K562 (cell line): ENCODE measurements around the gene ILKAP. TPM values are rescaled to one million over a fixed set of nuclear protein-coding genes. Genes with fewer than 3 reads are reported as not detected.

Source experiments
- ATAC-seq: fragments of 200-7000 bp; cut with Tn5 transposase; 3 replicates; pipeline ENCODE4 v1.9.1; 2020; ENCODE audit warnings: moderate library complexity
- BruUV-seq: library from RNA; stranded (reverse); fragments of 400-500 nt; replicated peaks from 2 replicates; lab custom pipeline; 2021; lab: Mats Ljungman, UMichigan
- CTCF ChIA-PET: fragments of 300-600 bp; formaldehyde crosslinking; extraction: SDS; loops from one replicate; lab custom pipeline; 2021; ENCODE audit warnings: low intra/inter-chr PET ratio; lab: Yijun Ruan, JAX
- POLR2A ChIA-PET: fragments of 300-600, 350-650 bp; sonication (Branson Sonifier 250); formaldehyde crosslinking; extraction: SDS; loops from one replicate; lab custom pipeline; 2021; ENCODE audit warnings: antibody characterized with exemption, inconsistent platforms; lab: Yijun Ruan, JAX
- DNase-seq, 4 experiments: peaks; one replicate each; pipeline versions ENCODE4 v3.0.0 to v3.0.0-alpha.2; 2011 to 2018; ENCODE audit warnings: low spot score in 3 of 4, mixed read lengths in 3 of 4; ENCODE audit errors: extremely low read depth in 1 of 4
- FAIRE-seq: peaks from 2 replicates; lab custom pipeline; 2011; peaks lifted over from hg19 to GRCh38; lab: Jason Lieb, UNC
- H2AFZ ChIP-seq: 2 replicates; pipeline ENCODE4 v1.6.0; 2011; ENCODE audit warnings: low read depth, low read length, control low read depth, inconsistent platforms
- H3K27ac ChIP-seq: fragments of 200-600 bp; 3 replicates; pipeline ENCODE4 v1.8.0; 2011; ENCODE audit warnings: low read depth, mild to moderate bottlenecking, control low read depth, inconsistent platforms, low read length, moderate library complexity, mixed read lengths; ENCODE audit errors: extremely low read depth
- H3K27me3 ChIP-seq, 2 experiments: fragments of 300-600 bp in 1 of 2; 2 replicates in 1 of 2; 3 replicates in 1 of 2; pipeline versions ENCODE4 v1.6.0 to v1.8.0; 2011; ENCODE audit warnings: inconsistent platforms in 2 of 2, low read length in 2 of 2, mild to moderate bottlenecking in 1 of 2, mixed read lengths in 1 of 2, moderate library complexity in 1 of 2; ENCODE audit not compliant: control insufficient read depth in 2 of 2, insufficient read depth in 2 of 2
- H3K36me3 ChIP-seq: fragments of 300-600 bp; 3 replicates; pipeline ENCODE4 v1.8.0; 2011; ENCODE audit warnings: mild to moderate bottlenecking, low read length, inconsistent platforms; ENCODE audit not compliant: control insufficient read depth, insufficient read depth
- H3K4me1 ChIP-seq, 2 experiments: fragments of 200-600 bp in 1 of 2; replicated peaks in 1 of 2; 2 replicates in 1 of 2; 3 replicates in 1 of 2; pipeline versions ENCODE4 v1.5.1 to v1.8.0; 2011; ENCODE audit warnings: inconsistent platforms in 2 of 2, low read length in 2 of 2, mild to moderate bottlenecking in 1 of 2, mixed read lengths in 1 of 2, moderate library complexity in 1 of 2; ENCODE audit not compliant: control insufficient read depth in 2 of 2, insufficient read depth in 2 of 2
- H3K4me2 ChIP-seq: 2 replicates; pipeline ENCODE4 v1.6.1; 2011; ENCODE audit warnings: low read length, control low read depth, inconsistent platforms, mixed read lengths; ENCODE audit not compliant: insufficient read depth
- H3K4me3 ChIP-seq: fragments of 200-600 bp; sonication (generic), shearing (Covaris generic); 2 replicates; pipeline ENCODE4 v1.5.1; 2016; ENCODE audit warnings: control low read depth, inconsistent platforms
- H3K79me2 ChIP-seq: fragments of 200-600 bp; 3 replicates; pipeline ENCODE4 v1.8.0; 2011; ENCODE audit warnings: low read length, inconsistent platforms; ENCODE audit not compliant: control insufficient read depth, insufficient read depth
- H3K9ac ChIP-seq, 2 experiments: 2 replicates each; pipeline versions ENCODE4 v1.6.0 to v1.6.1; 2011; ENCODE audit warnings: low read depth in 2 of 2, low read length in 2 of 2, control low read depth in 1 of 2, inconsistent platforms in 1 of 2, mild to moderate bottlenecking in 1 of 2, mixed read lengths in 1 of 2; ENCODE audit not compliant: insufficient read depth in 1 of 2
- H3K9me1 ChIP-seq: one replicate; pipeline ENCODE4 v1.6.0; 2011; ENCODE audit warnings: inconsistent platforms, mild to moderate bottlenecking, low read length, moderate library complexity; ENCODE audit not compliant: control insufficient read depth, insufficient read depth
- H3K9me3 ChIP-seq: replicated peaks from 2 replicates; pipeline ENCODE4 v1.5.1; 2011; ENCODE audit warnings: low read depth, low read length, inconsistent platforms; ENCODE audit not compliant: control insufficient read depth, insufficient read depth
- H4K20me1 ChIP-seq: replicated peaks from 2 replicates; pipeline ENCODE4 v1.6.1; 2011; ENCODE audit warnings: low read length, inconsistent platforms, mixed read lengths; ENCODE audit not compliant: control insufficient read depth, insufficient read depth
- ARID3A ChIP-seq: IDR thresholded peaks from 2 replicates; pipeline ENCODE4 v1.6.1; 2012; ENCODE audit warnings: low read depth, low read length, improper control_type of control experiment, borderline replicate concordance
- C11orf30 ChIP-seq: fragments of 450-650 bp; IDR thresholded peaks from 2 replicates; pipeline ENCODE4 v1.6.1; 2016; ENCODE audit warnings: low read depth, mild to moderate bottlenecking
- RBBP5 ChIP-seq: fragments of 200-600 bp; sonication (generic); IDR thresholded peaks from 2 replicates; pipeline ENCODE4 v1.6.1; 2012; ENCODE audit warnings: borderline replicate concordance, mild to moderate bottlenecking, low read length, control low read depth, inconsistent platforms; ENCODE audit not compliant: insufficient read depth, poor library complexity, severe bottlenecking
- RBM22 ChIP-seq: fragments of 200-400 bp; formaldehyde crosslinking; IDR thresholded peaks from 2 replicates; pipeline ENCODE4 v1.6.1; 2018; ENCODE audit warnings: low read length, low read depth; ENCODE audit not compliant: poor library complexity, severe bottlenecking
- WGBS: fragments of 100-300 bp; shearing (Covaris generic); methylation state at CpG from one replicate; pipeline ENCODE4 v1.1.6; 2016; ENCODE audit warnings: low coverage, mixed read lengths; ENCODE audit not compliant: insufficient coverage; ENCODE audit errors: missing lambda C conversion rate; 5-methylcytosine and 5-hydroxymethylcytosine counted together
- in situ Hi-C: fragments of 300-500 bp; cut with MboI; formaldehyde crosslinking; loops from 4 replicates; pipeline ENCODE4 v1.15.0; 2018; ENCODE audit warnings: inconsistent platforms, mixed read lengths
- intact Hi-C: fragments of 100-400 bp; cut with micrococcal nuclease; formaldehyde crosslinking; loops from 2 replicates; pipeline ENCODE4 v1.14.2; 2022
- polyA plus RNA-seq, 8 experiments: library from polyadenylated mRNA; depleted of rRNA in 4 of 8; stranded (reverse) in 5 of 8; unstranded in 3 of 8; fragments of >200 nt; fragmentation: Nextera tagmentation in 2 of 8; fragmentation: Illumina TruSeq in 1 of 8; extraction: Ambion mirVana in 2 of 8; extraction: Trizol in 1 of 8; gene quantifications; 2 replicates each; pipeline versions ENCODE4 v1.2.1 to v1.2.3, GENCODE V29; 2011 to 2014; ENCODE audit warnings: inconsistent platforms in 1 of 8, missing spikeins in 1 of 8
- total RNA-seq, 7 experiments: library from RNA; depleted of rRNA in 6 of 7; stranded (reverse); fragments of >200 nt in 6 of 7; fragmentation: Illumina TruSeq in 2 of 7; extraction: Trizol in 2 of 7; gene quantifications; 2 replicates each; pipeline versions ENCODE4 v1.2.1 to v1.2.3, GENCODE V29; 2011 to 2021; ENCODE audit warnings: low replicate concordance in 1 of 7

The ILKAP gene
- total and polyA plus RNA-seq, 9 of the 15 experiments (the other 6 are each of a cell fraction or from before 2014, with no cell fraction given), result 3.1 to 43.9 (median 20.7) TPM

- TF ChIP-seq RBBP5 (peak; percentile 12), RBM22 (no peak), C11orf30 (no peak), ARID3A (no peak)
- H3K9ac ChIP-seq, result peak overlapping the region; percentile 66 to 97
- TSS peak; percentile 76 for BruUV-seq
- H3K36me3 ChIP-seq, result peaks cover 5% of the 10 kb centered on the region; the same call in 2 of the 3 replicates
- in situ Hi-C loops (no loop called here), intact Hi-C loops (loop anchor here (5.0 kb wide), 1 partner anchor 71 kb away; no protein-coding TSS in a partner anchor)
- peaks cover 23% of the 10 kb centered on the region for H3K79me2 ChIP-seq
- H3K9me1 ChIP-seq, result no peaks in the 10 kb centered on the region
- 48% methylated on average over 2 of the region's 5 CpGs for WGBS
- peak overlapping the region; percentile 76 for H3K4me2 ChIP-seq
- DNase-seq (no peak), FAIRE-seq (no peak), ATAC-seq (no peak)
- H4K20me1 ChIP-seq, result no peaks in the 10 kb centered on the region
- peak overlapping the region; percentile 74 for H3K4me3 ChIP-seq
- H3K27me3 ChIP-seq, result no peaks in the 10 kb centered on the region
- ChIA-PET POLR2A (interaction anchor here (0.6 to 1.1 kb wide), 3 partner anchors 15 to 1150 kb away, joined by 3 read pairs; no protein-coding TSS in a partner anchor), CTCF (no interaction called here)
- peak overlapping the region; percentile 64; the same call in 1 of the 3 replicates for H3K27ac ChIP-seq
- no peaks in the 10 kb centered on the region for H3K9me3 ChIP-seq
- H3K4me1 ChIP-seq, result peaks cover 26 to 57% of the 10 kb centered on the region in 2 experiments
- H2AFZ ChIP-seq, result no peak overlapping the region
These were observed 34.8 kb upstream of the ILKAP start for GRCh38 chr2:238238311-238238765.
